CD4-positive, alpha-beta T cell (primary cell): ENCODE measurements around the gene TMEFF2. TPM values are rescaled to one million over a fixed set of nuclear protein-coding genes. Genes with fewer than 3 reads are reported as not detected.

ENCODE experiments used
- ATAC-seq: fragments of 200-7000 bp; cut with Tn5 transposase; one replicate; pipeline ENCODE4 v1.10.0; 2022; ENCODE audit warnings: mild to moderate bottlenecking; ENCODE audit not compliant: poor library complexity
- CTCF ChIA-PET: fragments of 350-600 bp; sonication (Branson Sonifier 250); formaldehyde crosslinking; loops from one replicate; lab custom pipeline; 2021; ENCODE audit warnings: antibody characterized with exemption, inconsistent platforms; lab: Charles Lee
- POLR2A ChIA-PET: fragments of 350-600 bp; sonication (Branson Sonifier 250); formaldehyde crosslinking; loops from one replicate; lab custom pipeline; 2021; ENCODE audit warnings: antibody characterized with exemption, inconsistent platforms; lab: Charles Lee
- DNase-seq, 14 experiments: peaks; one replicate each; pipeline ENCODE4 v3.0.0-alpha.2; 2013 to 2020; ENCODE audit warnings: mixed read lengths in 2 of 14
- H3K27ac ChIP-seq, 2 donors: one replicate each; pipeline versions ENCODE4 v1.5.1 to v1.7.0; 2013; ENCODE audit warnings: low read length in 2 of 2, low read depth in 1 of 2, mild to moderate bottlenecking in 1 of 2
- H3K27me3 ChIP-seq, 2 experiments: 1 replicate in 1 of 2; 2 replicates in 1 of 2; pipeline versions ENCODE4 v1.6.1 to v1.7.0; 2013; ENCODE audit warnings: low read length in 2 of 2, control low read depth in 1 of 2, mild to moderate bottlenecking in 1 of 2, moderate library complexity in 1 of 2; ENCODE audit not compliant: insufficient read depth in 2 of 2, control insufficient read depth in 1 of 2
- H3K36me3 ChIP-seq: one replicate; pipeline ENCODE4 v1.6.1; 2013; ENCODE audit warnings: low read length, control low read depth; ENCODE audit not compliant: insufficient read depth
- H3K4me1 ChIP-seq: one replicate; pipeline ENCODE4 v1.6.1; 2013; ENCODE audit warnings: low read length, control low read depth; ENCODE audit not compliant: insufficient read depth
- H3K4me3 ChIP-seq: one replicate; pipeline ENCODE4 v1.5.1; 2013; ENCODE audit warnings: mild to moderate bottlenecking, low read length, moderate library complexity
- H3K9me3 ChIP-seq, 2 experiments: 1 replicate in 1 of 2; 2 replicates in 1 of 2; pipeline versions ENCODE4 v1.6.1 to v1.7.0; 2013; ENCODE audit warnings: low read length in 2 of 2, mild to moderate bottlenecking in 2 of 2, control low read depth in 1 of 2, moderate library complexity in 1 of 2; ENCODE audit not compliant: control insufficient read depth in 1 of 2, insufficient read depth in 1 of 2
- H3K27ac Mint-ChIP-seq: one replicate; pipeline ENCODE4 v1.8.0; 2020; ENCODE audit warnings: mixed read lengths
- H3K27me3 Mint-ChIP-seq: one replicate; pipeline ENCODE4 v1.8.0; 2021; ENCODE audit warnings: mixed read lengths
- H3K36me3 Mint-ChIP-seq: one replicate; pipeline ENCODE4 v1.8.0; 2021; ENCODE audit warnings: low read depth, mixed read lengths
- H3K4me1 Mint-ChIP-seq: one replicate; pipeline ENCODE4 v1.8.0; 2021; ENCODE audit warnings: low read depth, mixed read lengths
- H3K4me3 Mint-ChIP-seq: one replicate; pipeline ENCODE4 v1.8.0; 2020; ENCODE audit warnings: mild to moderate bottlenecking, mixed read lengths
- H3K9me3 Mint-ChIP-seq: one replicate; pipeline ENCODE4 v1.8.0; 2020; ENCODE audit warnings: mixed read lengths
- intact Hi-C, 2 experiments: fragments of 100-400 bp; cut with DNase I in 1 of 2; cut with micrococcal nuclease in 1 of 2; formaldehyde crosslinking; loops; one replicate each; pipeline versions ENCODE4 v1.15.1 to v1.9.0; 2023 to 2025; cut with DNase I, micrococcal nuclease
- total RNA-seq, 174 experiments: library from RNA in 2 of 174; stranded (reverse) in 2 of 174; gene quantifications; one replicate each; pipeline ENCODE4 v1.2.3 and lab custom pipeline; 2021 to 2026
- TF ChIP-seq, protein P1 (sequence below): fragments of 200-600 bp; IDR thresholded peaks from one replicate; pipeline ENCODE4 v1.8.0; 2022; ENCODE audit warnings: antibody characterized with exemption, mild to moderate bottlenecking

Gene TMEFF2
- total RNA-seq, 2 experiments from 2014 or later, result not detected

GRCh38 chr2:191991442-191991841, 203.3 kb downstream of the TMEFF2 start:
- no peak for ATAC-seq
- peaks cover 0 to 4% of the 10 kb centered on the region in 2 experiments for H3K27me3 ChIP-seq
- no peaks in the 10 kb centered on the region for H3K4me1 ChIP-seq
- TF ChIP-seq, protein P1, sequence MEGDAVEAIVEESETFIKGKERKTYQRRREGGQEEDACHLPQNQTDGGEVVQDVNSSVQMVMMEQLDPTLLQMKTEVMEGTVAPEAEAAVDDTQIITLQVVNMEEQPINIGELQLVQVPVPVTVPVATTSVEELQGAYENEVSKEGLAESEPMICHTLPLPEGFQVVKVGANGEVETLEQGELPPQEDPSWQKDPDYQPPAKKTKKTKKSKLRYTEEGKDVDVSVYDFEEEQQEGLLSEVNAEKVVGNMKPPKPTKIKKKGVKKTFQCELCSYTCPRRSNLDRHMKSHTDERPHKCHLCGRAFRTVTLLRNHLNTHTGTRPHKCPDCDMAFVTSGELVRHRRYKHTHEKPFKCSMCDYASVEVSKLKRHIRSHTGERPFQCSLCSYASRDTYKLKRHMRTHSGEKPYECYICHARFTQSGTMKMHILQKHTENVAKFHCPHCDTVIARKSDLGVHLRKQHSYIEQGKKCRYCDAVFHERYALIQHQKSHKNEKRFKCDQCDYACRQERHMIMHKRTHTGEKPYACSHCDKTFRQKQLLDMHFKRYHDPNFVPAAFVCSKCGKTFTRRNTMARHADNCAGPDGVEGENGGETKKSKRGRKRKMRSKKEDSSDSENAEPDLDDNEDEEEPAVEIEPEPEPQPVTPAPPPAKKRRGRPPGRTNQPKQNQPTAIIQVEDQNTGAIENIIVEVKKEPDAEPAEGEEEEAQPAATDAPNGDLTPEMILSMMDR, result no peak
- no peak overlapping the region for H3K4me3 ChIP-seq
- no peak for DNase-seq
- H3K4me3 Mint-ChIP-seq, result no peak overlapping the region
- H3K36me3 Mint-ChIP-seq, result no peaks in the 10 kb centered on the region
- no peaks in the 10 kb centered on the region for H3K4me1 Mint-ChIP-seq
- no peaks in the 10 kb centered on the region for H3K36me3 ChIP-seq
- intact Hi-C loops, result no loop called here
- CTCF ChIA-PET, result interaction anchor here (0.9 kb wide), 1 partner anchor 9 kb away, joined by 3 read pairs; no protein-coding TSS in a partner anchor
- H3K9me3 ChIP-seq, result no peaks in the 10 kb centered on the region
- no peaks in the 10 kb centered on the region for H3K9me3 Mint-ChIP-seq
- no peak overlapping the region for H3K27ac Mint-ChIP-seq
- H3K27me3 Mint-ChIP-seq, result peaks cover 3% of the 10 kb centered on the region
- POLR2A ChIA-PET, result no interaction called here
- H3K27ac ChIP-seq, result no peak overlapping the region

GRCh38 chr2:191985740-191986139, 209.0 kb downstream of the TMEFF2 start:
- DNase-seq (no peak), ATAC-seq (no peak)
- H3K27ac ChIP-seq, result no peak overlapping the region
- H3K4me1 ChIP-seq, result no peaks in the 10 kb centered on the region
- Mint-ChIP-seq H3K4me3 (no peak overlapping the region), H3K36me3 (no peaks in the 10 kb centered on the region), H3K9me3 (no peaks in the 10 kb centered on the region), H3K4me1 (no peaks in the 10 kb centered on the region), H3K27me3 (no peaks in the 10 kb centered on the region), H3K27ac (no peak overlapping the region)
- H3K9me3 ChIP-seq, result no peaks in the 10 kb centered on the region
- H3K4me3 ChIP-seq, result no peak overlapping the region
- CTCF ChIA-PET, result no interaction called here
- H3K36me3 ChIP-seq, result no peaks in the 10 kb centered on the region
- no peaks in the 10 kb centered on the region for H3K27me3 ChIP-seq
- intact Hi-C loops, result no loop called here
- POLR2A ChIA-PET, result no interaction called here
- TF ChIP-seq, protein P1, result no peak

DNA sequence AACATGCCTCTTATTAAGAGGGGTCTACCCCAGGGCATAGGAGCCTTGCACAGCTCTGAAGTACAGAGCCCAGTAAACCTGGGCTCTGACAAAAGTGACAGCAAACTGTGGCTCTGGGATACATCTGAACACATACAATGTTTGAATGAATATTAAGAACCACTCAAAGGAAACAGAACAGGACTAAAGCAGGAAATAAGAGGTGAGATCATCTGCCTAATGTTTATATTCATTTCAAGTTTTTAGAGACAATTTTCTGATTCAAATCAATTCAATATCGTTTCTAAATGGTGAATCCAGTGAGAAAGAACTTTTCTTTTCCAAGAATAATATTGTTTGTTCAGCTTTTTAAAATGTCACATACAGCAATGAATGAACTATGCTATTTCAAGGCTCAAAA, 211.1 kb downstream of the TMEFF2 start:
- no peaks in the 10 kb centered on the region for H3K27me3 ChIP-seq
- Mint-ChIP-seq H3K4me3 (no peak overlapping the region), H3K9me3 (no peaks in the 10 kb centered on the region), H3K36me3 (no peaks in the 10 kb centered on the region), H3K4me1 (no peaks in the 10 kb centered on the region), H3K27ac (no peak overlapping the region), H3K27me3 (peaks cover 4% of the 10 kb centered on the region)
- ATAC-seq (no peak), DNase-seq (no peak)
- intact Hi-C loops, result no loop called here
- ChIA-PET CTCF (no interaction called here), POLR2A (no interaction called here)
- H3K36me3 ChIP-seq, result no peaks in the 10 kb centered on the region
- no peak overlapping the region for H3K4me3 ChIP-seq
- no peaks in the 10 kb centered on the region for H3K4me1 ChIP-seq
- H3K27ac ChIP-seq, result no peak overlapping the region
- TF ChIP-seq, protein P1, result no peak
- no peaks in the 10 kb centered on the region for H3K9me3 ChIP-seq
